HG02798 (cell line): ENCODE measurements around the gene CDAN1.
A peak's percentile ranks its signal among the peaks of the same experiment; 100 is the strongest.
"Not testable (repeated sequence)": the region's sequence is repeated elsewhere in the genome, so short reads cannot be mapped to it uniquely, and the experiment has no call there.

Experiments used
- ATAC-seq: cut with Tn5 transposase; IDR thresholded peaks from one replicate; pipeline ENCODE4 v1.9.1; 2021; ENCODE audit warnings: mild to moderate bottlenecking; ENCODE audit not compliant: unreplicated experiment, poor library complexity

CDAN1 gene, protein sequence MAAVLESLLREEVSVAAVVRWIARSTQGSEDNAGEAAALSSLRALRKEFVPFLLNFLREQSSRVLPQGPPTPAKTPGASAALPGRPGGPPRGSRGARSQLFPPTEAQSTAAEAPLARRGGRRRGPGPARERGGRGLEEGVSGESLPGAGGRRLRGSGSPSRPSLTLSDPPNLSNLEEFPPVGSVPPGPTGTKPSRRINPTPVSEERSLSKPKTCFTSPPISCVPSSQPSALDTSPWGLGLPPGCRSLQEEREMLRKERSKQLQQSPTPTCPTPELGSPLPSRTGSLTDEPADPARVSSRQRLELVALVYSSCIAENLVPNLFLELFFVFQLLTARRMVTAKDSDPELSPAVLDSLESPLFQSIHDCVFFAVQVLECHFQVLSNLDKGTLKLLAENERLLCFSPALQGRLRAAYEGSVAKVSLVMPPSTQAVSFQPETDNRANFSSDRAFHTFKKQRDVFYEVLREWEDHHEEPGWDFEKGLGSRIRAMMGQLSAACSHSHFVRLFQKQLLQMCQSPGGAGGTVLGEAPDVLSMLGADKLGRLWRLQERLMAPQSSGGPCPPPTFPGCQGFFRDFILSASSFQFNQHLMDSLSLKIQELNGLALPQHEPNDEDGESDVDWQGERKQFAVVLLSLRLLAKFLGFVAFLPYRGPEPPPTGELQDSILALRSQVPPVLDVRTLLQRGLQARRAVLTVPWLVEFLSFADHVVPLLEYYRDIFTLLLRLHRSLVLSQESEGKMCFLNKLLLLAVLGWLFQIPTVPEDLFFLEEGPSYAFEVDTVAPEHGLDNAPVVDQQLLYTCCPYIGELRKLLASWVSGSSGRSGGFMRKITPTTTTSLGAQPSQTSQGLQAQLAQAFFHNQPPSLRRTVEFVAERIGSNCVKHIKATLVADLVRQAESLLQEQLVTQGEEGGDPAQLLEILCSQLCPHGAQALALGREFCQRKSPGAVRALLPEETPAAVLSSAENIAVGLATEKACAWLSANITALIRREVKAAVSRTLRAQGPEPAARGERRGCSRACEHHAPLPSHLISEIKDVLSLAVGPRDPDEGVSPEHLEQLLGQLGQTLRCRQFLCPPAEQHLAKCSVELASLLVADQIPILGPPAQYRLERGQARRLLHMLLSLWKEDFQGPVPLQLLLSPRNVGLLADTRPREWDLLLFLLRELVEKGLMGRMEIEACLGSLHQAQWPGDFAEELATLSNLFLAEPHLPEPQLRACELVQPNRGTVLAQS

DNA sequence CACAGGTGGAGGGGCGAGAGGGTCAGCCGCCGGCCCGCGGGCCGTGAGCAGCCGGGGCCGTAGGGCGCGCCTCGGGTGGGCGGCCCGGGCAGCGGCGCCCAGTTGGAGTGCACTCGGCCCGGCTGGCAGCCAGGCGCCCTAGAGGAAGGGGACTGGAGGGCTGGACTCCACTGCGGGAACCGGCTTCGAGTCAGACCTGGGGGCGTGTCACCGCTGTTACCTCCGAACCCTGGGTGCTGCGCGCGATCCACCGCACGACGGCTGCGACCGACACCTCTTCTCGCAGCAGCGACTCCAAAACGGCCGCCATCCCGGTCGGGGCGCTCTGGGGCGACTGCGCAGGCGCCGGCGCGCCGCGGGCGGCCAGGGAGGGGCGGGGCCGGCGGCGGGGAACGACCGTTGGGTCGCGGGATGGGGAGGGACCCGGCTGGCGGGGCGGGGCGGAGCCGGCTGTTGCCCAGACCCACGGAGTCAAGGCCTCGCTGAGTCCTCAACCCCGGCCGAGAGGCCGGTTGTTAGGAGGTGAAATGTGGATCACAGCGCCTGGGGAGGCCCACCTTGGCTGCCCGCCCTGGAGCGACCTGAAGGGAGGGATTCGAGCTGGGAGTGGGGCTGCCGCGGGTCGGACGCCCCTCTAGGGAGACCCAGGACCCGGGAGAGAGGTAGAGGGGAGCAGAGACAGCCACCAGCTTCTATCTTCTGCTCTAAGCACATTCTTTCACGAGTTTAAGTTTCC, at the start of gene CDAN1:
Gene CDAN1 (minus strand): TSS at position 336 of the 736 bp plus-strand sequence. CDS start 26 bp downstream, at position 310.
- ATAC-seq = peak; percentile 91

DNA sequence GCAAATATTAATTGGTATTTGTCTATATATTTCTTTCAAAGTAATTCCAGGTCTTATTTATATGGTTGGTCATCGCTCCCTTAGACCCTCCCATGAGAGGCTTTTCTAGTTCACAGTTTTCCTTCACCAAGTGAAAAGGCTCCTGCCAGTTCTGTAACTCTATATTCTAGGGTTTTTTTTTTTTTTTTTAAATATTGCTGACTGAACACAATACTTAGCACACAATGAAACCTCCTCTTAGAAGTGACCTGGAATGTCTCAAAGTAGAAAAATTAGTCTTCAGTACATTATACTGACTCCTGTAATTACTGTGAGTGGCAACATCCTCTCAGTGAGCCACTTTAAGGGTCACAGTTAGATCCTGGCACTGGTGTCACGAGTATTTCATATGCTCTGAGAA, 48.6 kb upstream of the CDAN1 start:
- ATAC-seq = no peak

DNA sequence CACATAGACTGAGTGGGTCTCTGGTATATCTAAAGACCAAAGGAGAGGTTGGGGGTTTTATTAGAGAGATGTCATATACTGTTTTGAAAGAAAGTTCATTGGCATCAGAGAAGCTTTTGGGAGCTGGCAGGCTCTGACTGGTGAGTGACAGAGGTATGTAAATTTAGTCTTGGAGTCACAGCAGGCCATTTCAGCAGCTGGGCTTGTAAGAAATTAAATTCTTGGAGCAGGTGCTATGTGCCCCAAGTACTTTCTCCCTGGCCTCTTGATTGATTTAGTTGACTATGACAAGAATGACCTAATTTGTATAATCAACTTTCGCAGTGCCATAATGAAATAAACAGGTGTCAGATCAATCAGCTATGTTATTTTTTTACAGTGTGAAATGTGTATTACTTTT, 47.8 kb upstream of the CDAN1 start:
- ATAC-seq = no peak

DNA sequence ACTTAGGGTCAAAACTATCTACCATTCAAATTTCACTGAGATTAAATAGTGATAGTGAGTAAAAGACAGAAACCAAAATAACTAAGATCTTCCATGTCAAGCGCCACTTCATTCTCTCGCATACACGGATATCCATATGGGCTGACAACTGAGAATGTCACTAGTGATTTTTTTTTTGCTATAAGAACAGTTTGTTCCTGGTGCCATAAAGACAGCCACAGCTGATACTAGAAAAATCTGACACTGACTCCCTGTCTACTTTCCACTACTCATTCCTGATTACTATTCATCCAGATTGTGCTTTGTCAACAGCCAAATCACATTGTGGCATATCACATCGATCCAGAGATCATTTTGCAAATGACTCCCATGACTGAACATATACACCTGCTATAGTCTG, 45.8 kb upstream of the CDAN1 start:
- ATAC-seq = no peak

DNA sequence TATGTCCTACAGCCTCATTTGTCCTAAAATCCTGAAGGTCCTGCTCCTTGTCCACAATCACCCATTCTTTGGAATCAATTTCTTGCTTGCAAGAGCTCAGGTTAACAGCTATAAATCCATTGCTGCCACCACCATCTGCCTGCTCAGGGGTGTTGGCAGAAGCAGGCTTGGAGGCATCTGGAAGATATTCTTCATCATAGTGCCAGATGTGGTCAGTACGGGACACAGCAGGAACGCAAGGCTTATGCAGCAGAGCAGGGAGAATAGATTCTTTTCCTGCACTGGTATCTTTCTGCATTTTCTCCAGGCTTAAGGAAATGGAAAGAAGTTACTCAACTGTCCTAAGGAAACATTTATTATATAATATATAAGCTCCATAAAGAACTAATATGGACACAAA, 38.5 kb upstream of the CDAN1 start:
- no peak for ATAC-seq

DNA sequence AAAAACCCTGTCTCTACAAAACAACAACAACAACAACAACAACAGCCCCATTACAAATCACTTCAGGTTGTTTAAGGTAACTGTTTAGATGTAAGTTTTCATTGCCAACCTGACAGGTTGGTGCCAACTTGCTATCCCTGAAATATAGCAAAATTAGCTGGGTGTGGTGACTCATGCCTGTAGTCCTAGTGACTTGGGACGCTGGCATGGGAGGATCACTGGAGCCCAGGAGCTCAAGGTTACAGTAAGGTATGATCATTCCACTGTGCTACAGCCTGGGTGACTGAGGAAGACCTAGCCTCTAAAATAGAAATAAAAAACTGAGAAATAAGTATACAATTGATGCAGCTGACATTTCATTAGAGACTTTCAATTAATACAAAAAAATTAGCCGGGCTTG, 36.0 kb upstream of the CDAN1 start:
- ATAC-seq = no peak

DNA sequence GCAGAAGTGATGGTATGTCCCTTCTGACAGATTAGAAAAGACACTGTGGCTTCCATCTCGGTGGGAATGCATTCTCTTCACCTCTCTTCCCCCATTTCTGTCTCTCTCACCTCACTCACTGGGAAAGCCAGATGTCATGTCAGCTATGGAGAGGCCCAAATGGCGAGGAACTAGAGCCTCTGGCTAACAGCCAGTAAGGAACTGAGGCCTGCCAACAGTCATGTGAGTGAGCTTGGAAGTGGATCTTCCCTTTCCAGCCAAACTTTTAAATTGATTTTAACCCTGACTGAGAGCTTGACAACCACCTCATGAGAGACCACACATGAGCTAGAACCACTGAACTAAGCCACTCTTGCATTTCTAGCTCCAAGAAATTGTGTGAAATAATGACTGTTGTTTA, 35.2 kb upstream of the CDAN1 start:
- no peak for ATAC-seq

DNA sequence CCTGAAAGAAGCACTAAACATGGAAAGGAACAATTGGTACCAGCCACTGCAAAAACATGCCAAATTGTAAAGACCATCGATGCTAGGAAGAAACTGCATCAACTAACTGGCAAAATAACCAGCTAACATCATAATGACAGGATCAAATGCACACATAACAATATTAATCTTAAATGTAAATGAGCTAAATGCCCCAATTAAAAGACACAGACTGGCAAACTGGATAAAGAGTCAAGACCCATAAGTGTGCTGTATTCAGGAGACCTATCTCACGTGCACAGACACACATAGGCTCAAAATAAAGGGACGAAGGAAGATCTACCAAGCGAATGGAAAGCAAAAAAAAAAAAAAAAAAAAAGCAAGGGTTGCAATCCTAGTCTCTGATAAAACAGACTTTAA, 29.2 kb upstream of the CDAN1 start:
- not testable (repeated sequence) for ATAC-seq

DNA sequence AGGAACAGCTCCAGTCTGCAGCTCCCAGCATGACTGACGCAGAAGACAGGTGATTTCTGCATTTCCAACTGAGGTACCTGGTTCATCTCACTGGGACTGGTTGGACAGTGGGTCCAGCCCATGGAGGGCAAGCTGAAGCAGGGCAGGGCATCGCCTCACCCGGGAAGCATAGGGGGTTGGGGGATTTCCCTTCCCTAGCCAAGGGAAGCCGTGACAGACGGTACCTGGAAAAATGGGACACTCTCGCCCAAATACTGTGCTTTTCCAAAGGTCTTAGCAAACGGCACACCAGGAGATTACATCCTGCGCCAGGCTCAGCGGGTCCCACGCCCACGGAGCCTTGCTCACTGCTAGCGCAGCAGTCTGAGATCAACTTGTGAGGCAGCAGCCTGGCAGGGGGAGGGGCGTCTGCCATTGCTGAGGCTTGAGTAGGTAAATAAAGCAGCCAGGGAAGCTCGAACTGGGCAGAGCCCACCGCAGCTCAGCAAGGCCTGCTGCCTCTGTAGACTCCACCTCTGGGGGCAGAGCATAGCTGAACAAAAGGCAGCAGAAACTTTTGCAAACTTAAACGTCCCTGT, 27.3 kb upstream of the CDAN1 start:
- ATAC-seq = not testable (repeated sequence)

DNA sequence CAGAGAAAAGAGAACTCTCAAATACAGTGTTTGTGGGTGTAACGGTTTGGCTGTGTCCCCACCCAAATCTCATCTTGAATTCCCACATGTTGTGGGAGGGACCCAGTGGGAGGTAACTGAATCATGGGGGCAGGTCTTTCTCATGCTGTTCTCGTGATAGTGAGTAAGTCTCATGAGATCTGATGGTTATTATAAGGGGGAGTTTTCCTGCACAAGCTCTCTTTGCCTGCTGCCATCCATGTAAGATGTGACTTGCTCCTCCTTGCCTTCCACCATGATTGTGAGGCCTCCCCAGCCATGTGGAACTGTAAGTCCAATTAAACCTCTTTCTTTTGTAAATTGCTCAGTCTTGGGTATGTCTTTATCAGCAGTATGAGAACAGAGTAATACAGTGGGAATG, 24.9 kb upstream of the CDAN1 start:
- not testable (repeated sequence) for ATAC-seq

DNA sequence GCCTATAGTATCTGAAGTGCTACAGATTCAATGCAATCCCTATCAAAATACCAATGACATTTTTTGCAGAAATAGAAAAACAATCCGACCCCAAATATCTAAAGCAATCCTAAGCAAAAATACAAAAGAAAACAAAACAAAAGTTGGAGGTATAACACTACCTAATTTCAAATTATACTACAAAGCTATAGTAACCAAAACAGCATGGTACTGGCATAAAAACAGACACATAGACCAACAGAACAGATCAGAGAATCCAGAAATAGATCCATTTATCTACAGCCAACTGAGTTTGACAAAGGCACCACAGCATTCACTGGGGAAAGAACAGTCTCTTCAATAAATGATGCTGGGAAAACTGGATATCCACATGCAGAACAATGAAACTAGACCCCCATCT, 23.8 kb upstream of the CDAN1 start:
- no peak for ATAC-seq

DNA sequence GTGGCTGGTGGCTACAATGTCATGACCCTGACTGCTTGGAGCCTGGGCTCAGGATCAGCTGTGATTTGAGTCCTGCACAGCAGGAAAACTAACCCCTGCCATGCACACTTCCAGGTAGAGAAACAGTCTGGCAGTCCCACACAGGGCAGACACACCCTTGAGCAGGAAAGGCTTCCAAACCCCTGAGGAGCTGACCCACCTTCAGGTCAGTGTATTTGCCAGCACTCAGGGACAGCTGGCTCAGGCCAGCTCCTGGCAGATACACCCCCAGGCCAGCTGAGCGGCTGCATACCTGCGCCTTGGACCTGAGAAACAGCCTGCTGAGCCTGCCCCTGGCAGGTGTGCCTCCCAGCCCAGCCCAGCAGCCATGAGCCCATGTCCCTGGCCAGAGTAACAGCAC, 22.2 kb upstream of the CDAN1 start:
- ATAC-seq = no peak

DNA sequence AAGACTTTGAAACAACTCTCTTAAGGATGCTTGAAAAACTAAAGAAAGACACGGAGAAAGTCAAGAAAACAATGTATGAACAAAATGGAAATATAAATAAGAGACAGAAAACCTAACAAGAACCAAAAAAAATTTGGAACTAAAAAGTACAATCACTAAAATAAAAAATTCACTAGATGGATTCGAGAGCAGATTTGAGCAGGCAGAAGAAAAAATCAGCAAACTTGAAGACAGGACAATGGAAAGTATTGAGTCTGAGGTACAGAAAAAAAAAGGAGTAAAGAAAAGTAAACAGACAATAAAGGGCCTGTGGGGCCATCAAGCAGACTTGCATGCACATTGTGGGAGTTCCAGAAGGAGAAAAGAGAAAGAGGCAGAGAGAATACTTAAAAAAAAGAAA, 13.4 kb upstream of the CDAN1 start:
- ATAC-seq = no peak

DNA sequence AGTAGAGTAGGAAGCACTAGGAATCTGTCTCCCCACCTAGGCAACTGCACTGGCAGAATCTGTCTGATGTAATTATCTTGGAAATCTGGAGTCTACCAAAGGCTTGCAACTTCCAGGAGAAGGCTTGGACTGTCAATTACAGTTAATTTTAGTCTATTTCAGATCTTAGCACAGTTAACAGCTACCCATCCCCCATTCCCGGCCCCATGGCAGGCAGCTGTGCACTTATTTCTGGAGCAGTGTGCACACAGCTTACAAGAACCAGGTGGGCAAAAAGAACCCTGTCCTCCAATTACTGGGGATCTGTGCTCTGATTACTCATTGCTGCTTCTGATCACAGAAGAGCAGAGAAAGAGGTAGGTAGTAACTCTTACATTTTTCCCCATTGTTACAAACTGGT, 12.3 kb upstream of the CDAN1 start:
- ATAC-seq = no peak

DNA sequence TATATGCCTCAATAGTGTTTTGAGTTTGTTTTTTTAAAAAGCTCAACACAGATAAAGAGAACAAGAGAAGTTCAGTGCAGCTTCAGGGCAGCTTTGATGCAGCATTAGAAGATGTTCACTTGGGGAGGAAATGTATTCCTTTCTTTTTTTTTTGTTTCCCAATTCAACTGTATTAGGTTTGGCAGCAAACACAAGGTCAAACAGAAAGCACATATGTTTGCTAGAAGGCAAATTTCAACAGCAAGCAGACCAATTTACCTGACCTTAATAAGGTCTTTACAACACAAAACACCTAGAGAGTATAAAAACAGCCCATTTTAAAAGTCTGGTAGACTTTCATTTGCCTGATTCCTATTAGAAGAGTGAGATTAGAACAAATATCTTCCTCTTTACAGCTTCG, 7.3 kb upstream of the CDAN1 start:
- no peak for ATAC-seq

DNA sequence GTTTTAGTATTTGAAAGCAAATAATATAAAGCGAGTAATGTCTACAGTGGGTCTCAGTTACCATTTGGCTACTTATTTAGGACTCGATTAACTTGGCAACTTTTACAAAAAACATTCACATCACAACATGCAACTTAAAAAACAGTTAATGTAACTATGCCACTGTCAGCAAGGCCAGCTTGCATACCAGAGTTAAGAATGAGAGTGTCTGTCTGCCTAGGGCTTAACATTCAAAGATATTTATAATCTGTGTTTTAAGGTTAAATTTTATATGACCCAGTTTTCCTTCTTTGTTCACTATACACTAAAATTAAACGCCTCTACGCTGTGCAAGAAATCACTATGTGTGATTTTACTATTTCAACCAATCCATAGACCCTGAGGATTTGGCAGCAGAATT, 5.2 kb upstream of the CDAN1 start:
- ATAC-seq = no peak

DNA sequence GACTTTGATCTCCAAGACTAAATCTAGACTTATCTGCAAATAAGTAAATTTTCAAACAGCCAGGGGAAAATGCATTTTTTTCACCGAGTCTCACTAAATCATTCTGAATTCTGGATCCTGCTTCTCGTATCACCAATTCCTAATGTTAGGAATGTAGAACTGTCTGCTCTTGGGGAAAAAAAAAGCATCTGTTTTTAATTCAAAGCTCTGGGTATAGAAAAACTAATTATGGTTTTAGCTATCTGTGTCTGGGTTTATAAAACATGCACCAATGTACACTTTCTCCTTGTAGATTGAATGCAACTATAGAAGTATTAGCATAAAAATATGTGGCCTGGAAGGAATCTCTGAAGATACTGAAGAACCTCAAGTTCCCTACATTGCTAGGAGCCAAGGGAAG, 4.8 kb upstream of the CDAN1 start:
- ATAC-seq = no peak

DNA sequence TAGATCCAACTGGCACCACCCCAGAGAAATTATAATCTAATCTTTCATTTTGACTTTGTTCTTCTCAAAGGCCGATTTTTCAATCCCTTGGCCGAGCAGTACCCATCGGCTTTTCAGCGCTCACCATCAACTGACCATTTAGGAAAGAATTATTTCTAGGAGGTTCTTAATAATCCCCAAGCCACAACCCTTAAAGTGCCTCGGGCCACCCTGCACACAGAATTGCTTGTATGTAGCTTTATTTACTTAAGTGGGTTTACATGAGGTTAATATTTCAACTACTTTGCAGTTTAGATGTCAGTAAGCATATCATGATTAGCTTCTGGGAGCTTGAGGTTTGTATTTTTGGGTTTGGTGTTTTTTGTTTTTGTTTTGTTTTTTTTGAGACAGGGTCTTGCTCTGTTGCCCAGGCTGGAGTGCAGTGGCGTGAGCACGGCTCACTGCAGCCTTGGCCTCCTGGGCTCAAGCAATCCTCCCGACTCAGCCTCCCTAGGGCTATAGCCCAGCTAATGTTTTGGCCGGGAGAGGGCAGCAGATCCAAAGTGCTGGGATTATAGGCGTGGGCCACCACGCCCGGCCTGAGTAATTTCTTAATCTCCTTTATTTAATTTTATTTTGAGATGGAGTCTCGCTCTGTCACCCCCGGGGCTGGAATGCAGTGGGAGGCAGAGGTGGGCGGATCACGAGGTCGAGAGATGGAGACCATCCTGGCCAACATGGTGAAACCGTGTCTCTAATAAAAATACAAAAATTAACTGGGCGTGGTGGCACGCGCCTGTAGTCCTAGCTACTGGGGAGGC, 801 bp upstream of the CDAN1 start:
- ATAC-seq = no peak

DNA sequence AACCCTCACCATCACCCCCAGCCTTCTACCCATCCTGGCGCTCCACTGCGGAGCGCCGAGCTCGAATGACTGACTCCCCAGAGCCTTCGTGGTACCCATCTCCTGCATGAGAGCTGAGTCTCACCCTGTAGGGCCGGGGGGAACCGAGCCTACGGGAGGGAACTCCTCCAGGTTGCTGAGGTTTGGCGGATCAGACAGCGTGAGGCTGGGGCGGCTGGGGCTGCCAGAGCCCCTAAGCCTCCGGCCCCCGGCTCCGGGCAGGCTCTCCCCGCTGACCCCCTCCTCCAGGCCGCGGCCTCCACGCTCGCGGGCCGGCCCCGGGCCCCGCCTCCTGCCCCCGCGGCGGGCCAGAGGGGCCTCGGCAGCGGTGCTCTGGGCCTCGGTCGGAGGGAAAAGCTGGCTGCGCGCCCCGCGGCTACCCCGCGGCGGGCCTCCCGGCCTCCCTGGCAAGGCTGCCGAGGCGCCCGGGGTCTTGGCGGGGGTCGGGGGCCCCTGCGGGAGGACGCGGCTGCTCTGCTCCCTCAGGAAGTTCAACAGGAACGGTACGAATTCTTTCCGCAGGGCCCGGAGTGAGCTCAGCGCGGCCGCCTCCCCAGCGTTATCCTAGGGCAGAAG, 643 bp downstream of the CDAN1 start:
- ATAC-seq = peak; percentile 32
